ENCODE results near the gene CHRNB2.

CHRNB2 gene

DNA sequence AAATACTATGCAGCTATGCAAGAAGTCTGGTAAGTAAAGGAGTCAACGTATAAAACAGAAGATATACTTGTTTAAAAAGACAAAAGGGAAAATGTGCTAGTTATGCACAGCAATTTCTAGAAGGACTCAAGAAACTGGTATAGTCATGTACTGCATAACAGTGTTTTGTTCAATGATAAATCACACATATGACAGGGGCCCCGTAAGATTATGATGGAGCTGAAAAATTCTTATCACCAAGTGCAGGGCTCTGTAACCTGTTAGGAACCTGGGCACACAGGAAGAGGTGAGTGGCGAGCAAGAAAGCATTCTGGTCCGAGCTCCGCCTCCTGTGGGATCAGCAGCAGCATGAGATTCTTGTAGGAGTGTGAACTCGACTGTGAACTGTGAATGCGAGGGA lies 27.2 kb downstream of the CHRNB2 start:
- TF ChIP-seq NFIC (IDR thresholded peaks at IDR 0.05) (no peak), ZBTB7A (IDR thresholded peaks at IDR 0.05; ENCODE audit: low read depth) (no peak), TAF1 (IDR thresholded peaks at IDR 0.05; ENCODE audit: low read depth) (no peak), YY1 (IDR thresholded peaks at IDR 0.05; ENCODE audit: low read depth) (no peak), CEBPB (IDR thresholded peaks at IDR 0.05) (no peak), EGR1 (IDR thresholded peaks at IDR 0.05) (no peak)
- TF ChIP-seq, protein P1, sequence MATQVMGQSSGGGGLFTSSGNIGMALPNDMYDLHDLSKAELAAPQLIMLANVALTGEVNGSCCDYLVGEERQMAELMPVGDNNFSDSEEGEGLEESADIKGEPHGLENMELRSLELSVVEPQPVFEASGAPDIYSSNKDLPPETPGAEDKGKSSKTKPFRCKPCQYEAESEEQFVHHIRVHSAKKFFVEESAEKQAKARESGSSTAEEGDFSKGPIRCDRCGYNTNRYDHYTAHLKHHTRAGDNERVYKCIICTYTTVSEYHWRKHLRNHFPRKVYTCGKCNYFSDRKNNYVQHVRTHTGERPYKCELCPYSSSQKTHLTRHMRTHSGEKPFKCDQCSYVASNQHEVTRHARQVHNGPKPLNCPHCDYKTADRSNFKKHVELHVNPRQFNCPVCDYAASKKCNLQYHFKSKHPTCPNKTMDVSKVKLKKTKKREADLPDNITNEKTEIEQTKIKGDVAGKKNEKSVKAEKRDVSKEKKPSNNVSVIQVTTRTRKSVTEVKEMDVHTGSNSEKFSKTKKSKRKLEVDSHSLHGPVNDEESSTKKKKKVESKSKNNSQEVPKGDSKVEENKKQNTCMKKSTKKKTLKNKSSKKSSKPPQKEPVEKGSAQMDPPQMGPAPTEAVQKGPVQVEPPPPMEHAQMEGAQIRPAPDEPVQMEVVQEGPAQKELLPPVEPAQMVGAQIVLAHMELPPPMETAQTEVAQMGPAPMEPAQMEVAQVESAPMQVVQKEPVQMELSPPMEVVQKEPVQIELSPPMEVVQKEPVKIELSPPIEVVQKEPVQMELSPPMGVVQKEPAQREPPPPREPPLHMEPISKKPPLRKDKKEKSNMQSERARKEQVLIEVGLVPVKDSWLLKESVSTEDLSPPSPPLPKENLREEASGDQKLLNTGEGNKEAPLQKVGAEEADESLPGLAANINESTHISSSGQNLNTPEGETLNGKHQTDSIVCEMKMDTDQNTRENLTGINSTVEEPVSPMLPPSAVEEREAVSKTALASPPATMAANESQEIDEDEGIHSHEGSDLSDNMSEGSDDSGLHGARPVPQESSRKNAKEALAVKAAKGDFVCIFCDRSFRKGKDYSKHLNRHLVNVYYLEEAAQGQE (IDR thresholded peaks at IDR 0.05; ENCODE audit: low read depth), result no peak

DNA sequence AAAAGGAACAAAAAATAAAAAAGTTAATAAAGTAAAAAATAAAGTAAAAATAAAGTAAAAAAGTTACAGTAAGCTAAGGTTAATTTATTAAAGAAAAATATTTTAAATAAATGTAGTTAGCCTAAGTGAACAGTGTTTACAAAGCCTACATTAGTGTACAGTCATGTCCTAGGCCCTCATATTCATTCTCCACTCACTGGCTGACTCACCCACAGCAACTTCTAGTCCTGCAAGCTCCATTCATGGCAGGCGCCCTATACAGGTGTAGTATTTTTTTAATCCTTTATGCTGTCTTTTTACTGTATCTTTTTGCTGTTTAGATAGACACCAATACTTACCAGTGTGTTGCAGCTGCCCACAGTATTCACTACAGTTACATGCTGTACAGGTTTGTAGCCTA lies 28.0 kb downstream of the CHRNB2 start:
- TF ChIP-seq EGR1 (IDR thresholded peaks at IDR 0.05) (no peak), TCF12 (IDR thresholded peaks at IDR 0.05; ENCODE audit: low read depth) (no peak), TAF1 (IDR thresholded peaks at IDR 0.05; ENCODE audit: low read depth) (no peak), NFIC (IDR thresholded peaks at IDR 0.05) (no peak), YY1 (IDR thresholded peaks at IDR 0.05; ENCODE audit: low read depth) (no peak), RAD21 (IDR thresholded peaks at IDR 0.05; ENCODE audit: low read depth) (no peak), TEAD4 (IDR thresholded peaks at IDR 0.05) (no peak), CREB1 (IDR thresholded peaks at IDR 0.05; ENCODE audit: low read depth) (no peak), FOXM1 (IDR thresholded peaks at IDR 0.05; ENCODE audit: borderline replicate concordance, low read depth) (no peak), CEBPB (IDR thresholded peaks at IDR 0.05) (no peak), ZBTB7A (IDR thresholded peaks at IDR 0.05; ENCODE audit: low read depth) (no peak)
- TF ChIP-seq, protein P2, sequence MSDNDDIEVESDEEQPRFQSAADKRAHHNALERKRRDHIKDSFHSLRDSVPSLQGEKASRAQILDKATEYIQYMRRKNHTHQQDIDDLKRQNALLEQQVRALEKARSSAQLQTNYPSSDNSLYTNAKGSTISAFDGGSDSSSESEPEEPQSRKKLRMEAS (IDR thresholded peaks at IDR 0.05), result no peak
- TF ChIP-seq, protein P3, sequence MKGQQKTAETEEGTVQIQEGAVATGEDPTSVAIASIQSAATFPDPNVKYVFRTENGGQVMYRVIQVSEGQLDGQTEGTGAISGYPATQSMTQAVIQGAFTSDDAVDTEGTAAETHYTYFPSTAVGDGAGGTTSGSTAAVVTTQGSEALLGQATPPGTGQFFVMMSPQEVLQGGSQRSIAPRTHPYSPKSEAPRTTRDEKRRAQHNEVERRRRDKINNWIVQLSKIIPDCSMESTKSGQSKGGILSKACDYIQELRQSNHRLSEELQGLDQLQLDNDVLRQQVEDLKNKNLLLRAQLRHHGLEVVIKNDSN (IDR thresholded peaks at IDR 0.05), result no peak

DNA sequence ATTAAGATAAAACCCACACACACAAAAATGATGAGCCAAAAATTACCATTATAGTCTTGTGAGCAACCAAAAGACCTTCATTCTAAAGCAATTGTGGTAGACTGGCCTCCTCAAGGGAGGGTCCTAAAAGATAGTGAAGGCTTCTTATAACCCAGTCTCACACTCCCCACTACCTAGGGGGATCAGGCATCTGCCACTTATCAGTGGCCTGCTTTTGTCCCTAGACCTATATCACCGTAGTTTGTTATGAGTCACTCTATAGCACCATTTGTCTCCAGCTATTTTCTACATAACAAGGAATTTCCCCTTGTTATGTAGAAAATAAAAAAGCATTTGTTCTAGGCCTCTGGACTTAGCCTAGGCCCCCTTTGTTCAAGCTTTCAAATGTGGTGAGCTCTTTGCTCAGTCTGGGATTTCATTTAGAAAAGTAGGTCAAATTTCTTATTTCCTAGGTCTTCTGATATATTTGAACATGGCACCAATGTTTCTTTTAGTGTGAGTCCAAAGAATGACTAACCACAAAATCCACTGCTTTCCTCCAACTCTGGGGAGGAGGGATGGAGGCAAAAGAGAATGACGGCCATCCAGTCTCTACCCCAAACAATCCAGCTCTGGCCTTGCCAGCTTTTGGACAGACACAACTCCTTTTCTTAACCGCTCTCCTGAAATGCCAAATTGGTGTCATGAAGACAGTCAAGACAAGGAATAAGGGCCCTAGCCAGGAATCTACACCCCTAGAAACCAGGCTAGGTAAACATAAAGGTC lies 31.5 kb downstream of the CHRNB2 start:
- TF ChIP-seq YY1 (IDR thresholded peaks at IDR 0.05; ENCODE audit: low read depth), result no peak
- TF ChIP-seq TEAD4 (IDR thresholded peaks at IDR 0.05), result no peak
- TF ChIP-seq TCF12 (IDR thresholded peaks at IDR 0.05; ENCODE audit: low read depth), result no peak
- no peak for TF ChIP-seq ZBTB7A (IDR thresholded peaks at IDR 0.05; ENCODE audit: low read depth)

DNA sequence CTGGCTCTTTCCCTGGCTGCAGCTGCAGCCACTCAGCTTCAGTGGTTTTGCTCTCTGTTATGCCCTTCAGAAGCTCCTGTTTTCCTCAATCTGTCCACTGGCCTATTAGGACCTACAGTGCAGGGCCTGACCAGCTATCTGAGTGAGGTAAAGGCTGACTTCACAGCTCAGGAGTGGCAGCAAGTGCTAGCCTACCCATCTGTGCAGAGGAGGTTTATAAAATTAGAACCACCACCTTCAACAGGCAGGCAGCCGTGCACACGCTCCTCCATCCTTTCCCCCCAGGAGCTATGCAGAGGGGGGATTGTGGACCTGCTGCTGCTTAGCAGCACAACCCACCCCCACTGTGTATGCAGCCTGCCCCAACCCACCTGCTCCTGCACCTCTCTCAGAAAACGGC lies 32.1 kb downstream of the CHRNB2 start:
- TF ChIP-seq CEBPB (IDR thresholded peaks at IDR 0.05), result no peak
- TF ChIP-seq, protein P1 (IDR thresholded peaks at IDR 0.05; ENCODE audit: low read depth), result no peak
- TF ChIP-seq EP300 (IDR thresholded peaks at IDR 0.05; ENCODE audit: borderline replicate concordance), result no peak
- TF ChIP-seq, protein P2 (IDR thresholded peaks at IDR 0.05), result no peak
- TF ChIP-seq, protein P3 (IDR thresholded peaks at IDR 0.05), result no peak
- TF ChIP-seq YY1 (IDR thresholded peaks at IDR 0.05; ENCODE audit: low read depth), result no peak
- no peak for TF ChIP-seq CREB1 (IDR thresholded peaks at IDR 0.05; ENCODE audit: low read depth)
- no peak for TF ChIP-seq FOXM1 (IDR thresholded peaks at IDR 0.05; ENCODE audit: borderline replicate concordance, low read depth)
- no peak for TF ChIP-seq TEAD4 (IDR thresholded peaks at IDR 0.05)
- TF ChIP-seq RAD21 (IDR thresholded peaks at IDR 0.05; ENCODE audit: low read depth), result no peak
- no peak for TF ChIP-seq TCF12 (IDR thresholded peaks at IDR 0.05; ENCODE audit: low read depth)
- no peak for TF ChIP-seq ZBTB7A (IDR thresholded peaks at IDR 0.05; ENCODE audit: low read depth)
- TF ChIP-seq NFIC (IDR thresholded peaks at IDR 0.05), result no peak
- no peak for TF ChIP-seq TAF1 (IDR thresholded peaks at IDR 0.05; ENCODE audit: low read depth)
- TF ChIP-seq EGR1 (IDR thresholded peaks at IDR 0.05), result no peak

DNA sequence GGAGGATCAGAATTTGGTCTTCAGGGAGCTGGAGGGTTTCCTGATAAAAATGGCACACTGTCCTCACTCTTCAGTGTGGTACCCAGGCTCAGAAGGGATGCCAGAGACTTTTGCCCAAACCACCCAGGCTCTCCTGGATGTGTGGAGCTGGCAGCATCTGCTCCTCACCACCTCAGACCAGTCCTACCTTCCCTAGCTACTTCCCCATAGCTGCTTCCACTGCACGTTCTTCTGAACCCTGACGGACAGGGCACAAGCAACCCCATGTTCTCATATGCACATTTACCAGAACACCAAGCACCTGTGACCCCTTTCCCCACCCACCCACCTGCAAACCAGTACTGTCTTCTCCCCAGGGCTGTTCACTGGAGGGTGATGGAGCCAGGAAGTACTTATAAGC lies 35.7 kb downstream of the CHRNB2 start:
- TF ChIP-seq YY1 (IDR thresholded peaks at IDR 0.05; ENCODE audit: low read depth) (no peak), TEAD4 (IDR thresholded peaks at IDR 0.05) (no peak), FOXM1 (IDR thresholded peaks at IDR 0.05; ENCODE audit: borderline replicate concordance, low read depth) (no peak), RAD21 (IDR thresholded peaks at IDR 0.05; ENCODE audit: low read depth) (no peak), EGR1 (IDR thresholded peaks at IDR 0.05) (no peak), CEBPB (IDR thresholded peaks at IDR 0.05) (no peak), ZBTB7A (IDR thresholded peaks at IDR 0.05; ENCODE audit: low read depth) (no peak)
- TF ChIP-seq, protein P2 (IDR thresholded peaks at IDR 0.05), result no peak
- TF ChIP-seq, protein P3 (IDR thresholded peaks at IDR 0.05), result no peak

Data from Ishikawa (cell line).